ENCODE data around the gene SRCAP. TPM values are rescaled to one million over a fixed set of nuclear protein-coding genes. Genes with fewer than 3 reads are reported as not detected.

SRCAP gene
- total and polyA plus RNA-seq, 2 donors from 2014 or later, result 1.6 to 71.9 TPM

DNA sequence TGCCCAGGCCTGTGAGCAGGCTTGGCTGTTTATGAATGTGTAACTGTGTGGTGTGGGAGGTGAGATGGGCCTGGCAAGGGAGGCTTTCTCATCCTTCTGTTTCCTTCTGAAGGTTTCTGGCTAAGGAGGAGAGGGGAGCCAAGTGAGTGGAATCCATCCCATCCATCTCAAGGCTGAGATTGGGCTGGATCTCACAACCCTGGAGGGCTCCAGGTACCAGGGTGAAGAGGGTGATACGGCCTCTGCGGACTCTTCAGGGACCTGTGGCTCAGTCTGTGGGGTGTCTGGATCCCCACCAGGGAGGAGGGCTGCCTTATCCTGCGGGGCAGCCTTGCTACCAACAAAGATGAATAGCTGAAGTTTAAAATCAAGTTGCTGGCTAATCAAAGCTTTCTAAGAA, 81.0 kb downstream of the SRCAP start:
- no peak overlapping the region for H3K9ac ChIP-seq (ENCODE audit: low read length in 3 of 3)

DNA sequence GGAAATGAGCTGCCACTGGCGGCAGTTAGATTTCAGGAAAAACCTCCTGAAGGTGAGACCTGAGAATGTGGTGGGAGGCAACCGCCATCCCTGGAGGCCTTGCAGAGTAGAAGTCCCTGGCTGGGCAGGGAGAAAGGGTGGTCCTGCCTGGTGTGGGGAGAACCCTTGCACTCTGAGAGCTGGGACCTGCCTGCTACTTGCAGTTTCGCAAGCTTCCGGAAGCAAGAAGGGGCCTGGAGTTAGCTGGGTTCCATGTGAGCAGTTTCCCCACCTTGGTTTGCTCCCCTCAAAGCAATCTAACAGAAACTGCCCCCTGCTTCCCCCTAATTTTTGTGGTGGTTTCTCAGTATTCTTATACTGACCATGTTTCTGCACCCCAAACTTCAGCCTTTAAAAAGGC, 81.6 kb downstream of the SRCAP start:
- Histone ChIP-seq H3K9ac (ENCODE audit: low read length in 3 of 3) (no peak overlapping the region), H3K36me3 (ENCODE audit: control insufficient read depth in 2 of 3, insufficient read depth in 3 of 3, low read length in 3 of 3) (peaks cover 0 to 9% (median 5%) of the 10 kb centered on the region in 3 donors), H3K4me3 (ENCODE audit: low read length in 3 of 3) (no peak overlapping the region), H3K27me3 (ENCODE audit: control insufficient read depth, insufficient read depth, low read length) (no peaks in the 10 kb centered on the region), H3K27ac (ENCODE audit: low read depth in 2 of 2, low read length in 2 of 2) (no peak overlapping the region), H3K4me1 (ENCODE audit: control insufficient read depth in 2 of 3, insufficient read depth in 2 of 3, low read depth in 1 of 3, low read length in 3 of 3) (peaks cover 0 to 6% (median 2%) of the 10 kb centered on the region in 3 donors), H3K9me3 (ENCODE audit: control insufficient read depth in 2 of 3, insufficient read depth in 1 of 3, low read length in 3 of 3) (no peaks in the 10 kb centered on the region)
- intact Hi-C loops (cut with DNase I), result no loop called here
- TF ChIP-seq, protein P1, sequence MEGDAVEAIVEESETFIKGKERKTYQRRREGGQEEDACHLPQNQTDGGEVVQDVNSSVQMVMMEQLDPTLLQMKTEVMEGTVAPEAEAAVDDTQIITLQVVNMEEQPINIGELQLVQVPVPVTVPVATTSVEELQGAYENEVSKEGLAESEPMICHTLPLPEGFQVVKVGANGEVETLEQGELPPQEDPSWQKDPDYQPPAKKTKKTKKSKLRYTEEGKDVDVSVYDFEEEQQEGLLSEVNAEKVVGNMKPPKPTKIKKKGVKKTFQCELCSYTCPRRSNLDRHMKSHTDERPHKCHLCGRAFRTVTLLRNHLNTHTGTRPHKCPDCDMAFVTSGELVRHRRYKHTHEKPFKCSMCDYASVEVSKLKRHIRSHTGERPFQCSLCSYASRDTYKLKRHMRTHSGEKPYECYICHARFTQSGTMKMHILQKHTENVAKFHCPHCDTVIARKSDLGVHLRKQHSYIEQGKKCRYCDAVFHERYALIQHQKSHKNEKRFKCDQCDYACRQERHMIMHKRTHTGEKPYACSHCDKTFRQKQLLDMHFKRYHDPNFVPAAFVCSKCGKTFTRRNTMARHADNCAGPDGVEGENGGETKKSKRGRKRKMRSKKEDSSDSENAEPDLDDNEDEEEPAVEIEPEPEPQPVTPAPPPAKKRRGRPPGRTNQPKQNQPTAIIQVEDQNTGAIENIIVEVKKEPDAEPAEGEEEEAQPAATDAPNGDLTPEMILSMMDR (IDR thresholded peaks at IDR 0.05; ENCODE audit: borderline replicate concordance, extremely low read depth, insufficient read depth), result no peak
- peak in 1 of 5 donors; percentile 26 for DNase-seq
- FAIRE-seq, result no peak

More for the DNA sequence above, 81.0 kb downstream of the SRCAP start:
- no peak overlapping the region for H3K27ac ChIP-seq (ENCODE audit: low read depth in 2 of 2, low read length in 2 of 2)
- H3K9me3 ChIP-seq (ENCODE audit: control insufficient read depth in 2 of 3, insufficient read depth in 1 of 3, low read length in 3 of 3), result no peaks in the 10 kb centered on the region
- no peak overlapping the region for H3K4me3 ChIP-seq (ENCODE audit: low read length in 3 of 3)
- TF ChIP-seq, protein P1 (IDR thresholded peaks at IDR 0.05; ENCODE audit: borderline replicate concordance, extremely low read depth, insufficient read depth), result no peak
- peaks cover 0 to 8% (median 2%) of the 10 kb centered on the region in 3 donors for H3K4me1 ChIP-seq (ENCODE audit: control insufficient read depth in 2 of 3, insufficient read depth in 2 of 3, low read depth in 1 of 3, low read length in 3 of 3)
- intact Hi-C loops (cut with DNase I), result no loop called here
- H3K27me3 ChIP-seq (ENCODE audit: control insufficient read depth, insufficient read depth, low read length), result no peaks in the 10 kb centered on the region
- DNase-seq, result peak in 1 of 5 donors; percentile 20
- H3K36me3 ChIP-seq (ENCODE audit: control insufficient read depth in 2 of 3, insufficient read depth in 3 of 3, low read length in 3 of 3), result peaks cover 0 to 9% (median 5%) of the 10 kb centered on the region in 3 donors
- FAIRE-seq, result no peak

DNA sequence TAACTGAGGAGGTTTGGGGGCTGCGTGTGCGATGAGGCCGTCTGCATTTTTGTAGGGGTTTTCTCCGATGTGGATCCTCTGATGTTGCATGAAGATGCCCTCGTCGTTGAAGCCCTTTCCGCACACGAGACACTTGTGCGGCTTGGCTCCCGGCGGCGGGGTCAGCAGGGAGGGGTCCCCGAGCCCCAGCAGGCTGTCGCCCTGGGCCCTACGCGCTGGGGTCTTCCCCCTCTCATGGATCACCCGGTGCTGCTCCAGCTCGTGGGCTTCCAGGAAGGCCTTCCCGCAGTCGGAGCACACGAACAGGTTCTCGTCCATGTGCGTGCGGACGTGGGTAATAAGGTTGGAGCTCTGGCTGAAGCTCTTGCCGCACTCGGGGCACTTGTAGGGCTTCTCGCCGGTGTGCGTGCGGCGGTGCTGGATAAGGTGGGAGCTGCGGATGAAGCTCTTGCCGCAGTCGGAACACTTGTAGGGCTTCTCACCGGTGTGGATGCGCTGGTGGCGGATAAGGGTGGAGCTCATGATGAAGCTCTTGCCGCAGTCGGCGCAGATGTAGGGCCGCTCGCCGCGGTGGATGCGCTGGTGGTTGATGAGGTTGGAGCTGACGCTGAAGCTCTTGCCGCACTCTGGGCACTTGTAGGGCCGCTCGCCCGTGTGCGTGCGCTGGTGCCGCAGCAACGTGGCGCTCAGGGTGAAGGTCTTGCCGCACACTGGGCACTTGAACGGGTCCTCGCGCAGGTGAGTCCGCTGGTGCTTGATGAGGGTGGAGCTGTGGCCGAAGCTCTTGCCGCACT, 83.7 kb downstream of the SRCAP start:
- Histone ChIP-seq H3K9ac (ENCODE audit: low read length in 3 of 3) (no peak overlapping the region), H3K27ac (ENCODE audit: low read depth in 2 of 2, low read length in 2 of 2) (no peak overlapping the region), H3K27me3 (ENCODE audit: control insufficient read depth, insufficient read depth, low read length) (no peaks in the 10 kb centered on the region), H3K36me3 (ENCODE audit: control insufficient read depth in 2 of 3, insufficient read depth in 3 of 3, low read length in 3 of 3) (peaks cover 0 to 9% (median 5%) of the 10 kb centered on the region in 3 donors), H3K4me1 (ENCODE audit: control insufficient read depth in 2 of 3, insufficient read depth in 2 of 3, low read depth in 1 of 3, low read length in 3 of 3) (peaks cover 0 to 3% (median 0%) of the 10 kb centered on the region in 3 donors), H3K4me3 (ENCODE audit: low read length in 3 of 3) (no peak overlapping the region), H3K9me3 (ENCODE audit: control insufficient read depth in 2 of 3, insufficient read depth in 1 of 3, low read length in 3 of 3) (no peaks in the 10 kb centered on the region)
- no peak for FAIRE-seq
- TF ChIP-seq, protein P1 (IDR thresholded peaks at IDR 0.05; ENCODE audit: borderline replicate concordance, extremely low read depth, insufficient read depth), result no peak
- intact Hi-C loops (cut with DNase I), result no loop called here
- DNase-seq, result peak in 1 of 5 donors; percentile 25

Measured in kidney (tissue), 14 donors.